Esophagus (tissue), 2 donors: ENCODE measurements around the gene PAX7. TPM values are rescaled to one million over a fixed set of nuclear protein-coding genes. Genes with fewer than 3 reads are reported as not detected.

ENCODE experiments used
- H3K27ac ChIP-seq, 2 donors: one replicate each; pipeline ENCODE4 v1.5.1; 2013; ENCODE audit warnings: low read depth in 2 of 2, mild to moderate bottlenecking in 2 of 2, inconsistent platforms in 1 of 2, low read length in 1 of 2, moderate library complexity in 1 of 2
- H3K27me3 ChIP-seq, 2 donors: one replicate each; pipeline ENCODE4 v1.6.1; 2013; ENCODE audit warnings: low read length in 2 of 2, control low read depth in 1 of 2, mild to moderate bottlenecking in 1 of 2; ENCODE audit not compliant: insufficient read depth in 2 of 2, control insufficient read depth in 1 of 2
- H3K36me3 ChIP-seq, 2 donors: one replicate each; pipeline ENCODE4 v1.6.1; 2013; ENCODE audit warnings: low read length in 1 of 2; ENCODE audit not compliant: control insufficient read depth in 2 of 2, insufficient read depth in 2 of 2
- H3K4me1 ChIP-seq, 2 donors: one replicate each; pipeline ENCODE4 v1.6.1; 2013; ENCODE audit warnings: low read length in 1 of 2; ENCODE audit not compliant: control insufficient read depth in 2 of 2, insufficient read depth in 2 of 2
- H3K4me3 ChIP-seq, 2 donors: one replicate each; pipeline ENCODE4 v1.5.1; 2013; ENCODE audit warnings: low read length in 2 of 2, mild to moderate bottlenecking in 2 of 2, low read depth in 1 of 2, moderate library complexity in 1 of 2
- H3K9me3 ChIP-seq, 2 donors: one replicate each; pipeline ENCODE4 v1.6.1; 2013; ENCODE audit warnings: mild to moderate bottlenecking in 2 of 2, low read depth in 1 of 2, low read length in 1 of 2, moderate library complexity in 1 of 2; ENCODE audit not compliant: control insufficient read depth in 2 of 2, insufficient read depth in 1 of 2
- WGBS, 2 donors: extraction: QIAGEN DNeasy Blood & Tissue Kit; methylation state at CpG; one replicate each; pipeline ENCODE4 v1.1.7; 2013; 5-methylcytosine and 5-hydroxymethylcytosine counted together
- polyA plus RNA-seq, 2 donors: library from polyadenylated mRNA; stranded (reverse); fragments of 200-250 nt; gene quantifications; one replicate each; pipeline ENCODE4 v1.2.3, GENCODE V29; 2013
- donor health status: healthy with polysubstance abuse.
- donor health status: Bipolar disorder and iron deficiency.

The PAX7 gene
- polyA plus RNA-seq, 2 donors, result not detected

DNA sequence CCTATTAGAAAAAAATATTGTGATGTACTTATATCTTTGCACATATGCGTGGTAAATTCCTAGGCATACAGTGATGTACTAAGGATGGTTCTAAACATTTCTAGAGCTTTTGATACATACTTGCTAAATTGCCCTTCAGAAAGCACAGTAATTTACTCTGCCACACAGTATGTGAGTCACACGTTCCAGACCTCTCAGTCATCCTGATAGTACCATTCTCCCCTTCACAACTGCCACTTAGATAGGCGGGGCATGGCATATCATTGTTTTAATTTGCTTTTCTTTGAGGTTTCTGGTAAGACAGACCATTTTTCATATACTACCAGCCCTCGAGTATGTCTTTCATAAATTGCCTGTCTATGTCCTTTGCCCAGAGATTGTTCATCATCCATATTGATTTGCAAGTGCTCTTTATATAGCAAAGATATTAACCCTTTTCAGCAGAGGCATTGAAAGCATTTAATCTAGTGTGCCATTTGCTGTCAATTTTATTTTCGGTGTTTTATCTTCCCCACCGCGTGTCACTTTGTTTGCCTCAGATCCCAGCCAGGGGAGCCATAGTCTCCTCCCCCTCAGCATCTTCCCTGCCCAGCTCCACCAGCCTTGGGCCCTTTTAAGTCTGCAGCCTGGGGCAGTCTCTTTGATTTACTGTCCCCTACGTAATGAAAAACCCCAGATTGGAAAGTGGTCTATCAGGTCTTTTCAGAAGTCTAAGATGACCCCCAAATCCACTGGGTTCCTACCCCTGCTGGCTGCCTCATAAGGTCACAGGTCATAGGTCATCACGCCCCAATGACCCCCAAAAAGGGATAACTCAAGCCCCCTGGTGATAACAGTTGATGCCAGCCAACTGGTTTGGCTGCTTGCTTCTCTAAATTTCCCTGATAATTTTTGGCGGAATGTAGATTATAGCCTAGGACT is 11.8 kb upstream of the PAX7 start:
- no peaks in the 10 kb centered on the region for H3K9me3 ChIP-seq
- H3K27ac ChIP-seq, result no peak overlapping the region
- WGBS, 2 donors, result 57 to 58% methylated on average over 10 of the region's 10 CpGs
- H3K4me3 ChIP-seq, result no peak overlapping the region
- H3K4me1 ChIP-seq, result no peaks in the 10 kb centered on the region
- peaks cover 3 to 11% of the 10 kb centered on the region in 2 donors for H3K27me3 ChIP-seq
- no peaks in the 10 kb centered on the region for H3K36me3 ChIP-seq

DNA sequence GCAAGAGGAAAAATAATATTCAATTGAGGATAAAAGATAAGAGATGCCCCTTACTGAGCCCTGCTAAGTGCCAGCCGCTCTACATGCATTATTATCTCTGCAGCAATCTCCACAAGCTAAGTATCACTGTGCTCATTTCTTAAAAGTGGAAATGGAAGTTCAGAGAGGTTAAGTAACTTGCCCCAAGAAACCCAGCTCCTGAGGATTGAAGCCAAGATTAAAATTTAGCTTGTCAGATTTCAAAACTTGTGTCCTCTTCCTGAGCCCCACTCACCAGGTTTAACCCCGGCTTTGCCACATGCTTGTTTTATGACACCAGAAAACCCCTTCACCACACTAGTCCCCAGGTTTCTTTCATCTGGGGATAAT is 11.2 kb upstream of the PAX7 start:
- H3K4me3 ChIP-seq, result no peak overlapping the region
- 61 to 70% methylated on average over 2 of the region's 2 CpGs for WGBS, 2 donors
- no peaks in the 10 kb centered on the region for H3K9me3 ChIP-seq
- H3K4me1 ChIP-seq, result no peaks in the 10 kb centered on the region
- H3K27me3 ChIP-seq, result peaks cover 3 to 8% of the 10 kb centered on the region in 2 donors
- no peaks in the 10 kb centered on the region for H3K36me3 ChIP-seq
- H3K27ac ChIP-seq, result no peak overlapping the region

DNA sequence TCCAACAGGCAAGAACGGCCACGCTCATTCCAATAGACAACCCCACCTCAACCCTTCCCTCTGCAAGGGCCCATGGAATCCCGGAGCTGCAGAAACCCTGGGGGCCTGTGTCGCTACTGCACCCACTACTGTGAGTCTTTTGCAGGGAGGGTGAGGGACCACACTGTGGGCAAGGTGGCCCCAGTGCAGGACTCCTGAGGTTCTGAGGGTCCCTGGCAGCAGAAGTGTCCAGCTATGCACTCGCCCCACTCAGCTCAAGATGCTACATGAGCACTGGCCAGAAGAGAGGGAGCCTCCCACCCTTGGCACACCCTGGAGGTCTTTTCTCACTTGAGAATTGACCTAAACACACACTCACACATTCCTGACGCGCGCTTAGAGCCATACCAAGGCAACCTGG is 2.1 kb upstream of the PAX7 start:
- Histone ChIP-seq H3K27ac (no peak overlapping the region), H3K4me1 (no peaks in the 10 kb centered on the region), H3K4me3 (no peak overlapping the region), H3K36me3 (no peaks in the 10 kb centered on the region), H3K9me3 (peaks cover 0 to 2% of the 10 kb centered on the region in 2 donors), H3K27me3 (peaks cover 25 to 34% of the 10 kb centered on the region in 2 donors)
- 72 to 83% methylated on average over 8 of the region's 8 CpGs for WGBS, 2 donors

DNA sequence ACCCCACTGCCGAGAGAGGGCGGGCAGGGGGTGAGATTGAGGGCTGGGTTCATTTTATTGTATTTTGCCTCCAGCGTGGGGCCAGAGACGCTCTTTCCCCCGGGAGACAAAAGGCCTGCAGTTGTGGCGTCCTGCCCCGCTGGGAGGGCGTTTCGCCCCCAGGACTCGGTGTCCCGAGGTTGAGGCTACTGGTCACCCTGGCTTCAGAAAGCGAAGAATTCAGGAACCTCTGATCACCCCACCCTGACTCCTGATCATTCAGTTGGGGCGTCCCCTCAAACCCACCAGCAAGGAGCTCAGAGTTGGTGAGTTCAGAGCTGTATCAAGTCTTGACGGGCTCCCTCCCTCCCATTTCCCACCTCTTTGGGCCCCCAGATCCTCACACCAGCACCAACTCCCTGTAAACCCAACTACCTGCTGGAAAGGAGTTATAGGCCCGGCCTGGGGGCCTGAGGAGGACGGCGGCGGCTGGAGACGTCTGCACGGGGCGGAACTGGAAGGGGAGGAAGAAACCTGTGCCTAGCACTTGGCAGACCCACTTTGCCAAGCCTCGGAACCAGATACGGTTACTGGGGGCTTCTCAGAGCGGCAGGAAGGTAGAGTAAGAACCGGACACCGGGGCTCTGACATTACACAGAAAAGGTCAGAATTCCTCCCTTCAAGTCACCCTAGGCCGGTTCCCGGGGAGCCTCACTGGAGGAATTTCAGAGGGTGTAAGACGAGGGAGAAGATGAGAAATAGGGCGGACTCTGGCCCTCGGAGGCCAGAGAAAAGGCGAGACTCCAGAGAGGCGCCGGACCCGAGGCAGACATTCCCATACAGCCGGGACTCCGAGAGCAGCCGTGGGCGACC is 761 bp upstream of the PAX7 start:
- Histone ChIP-seq H3K4me1 (no peaks in the 10 kb centered on the region), H3K27ac (no peak overlapping the region), H3K4me3 (peak overlapping the region in 1 of 2 donors; percentile 5), H3K27me3 (peaks cover 22 to 38% of the 10 kb centered on the region in 2 donors), H3K36me3 (no peaks in the 10 kb centered on the region), H3K9me3 (no peaks in the 10 kb centered on the region)
- 25 to 38% methylated on average over 37 to 39 of the region's 39 CpGs for WGBS, 2 donors

DNA sequence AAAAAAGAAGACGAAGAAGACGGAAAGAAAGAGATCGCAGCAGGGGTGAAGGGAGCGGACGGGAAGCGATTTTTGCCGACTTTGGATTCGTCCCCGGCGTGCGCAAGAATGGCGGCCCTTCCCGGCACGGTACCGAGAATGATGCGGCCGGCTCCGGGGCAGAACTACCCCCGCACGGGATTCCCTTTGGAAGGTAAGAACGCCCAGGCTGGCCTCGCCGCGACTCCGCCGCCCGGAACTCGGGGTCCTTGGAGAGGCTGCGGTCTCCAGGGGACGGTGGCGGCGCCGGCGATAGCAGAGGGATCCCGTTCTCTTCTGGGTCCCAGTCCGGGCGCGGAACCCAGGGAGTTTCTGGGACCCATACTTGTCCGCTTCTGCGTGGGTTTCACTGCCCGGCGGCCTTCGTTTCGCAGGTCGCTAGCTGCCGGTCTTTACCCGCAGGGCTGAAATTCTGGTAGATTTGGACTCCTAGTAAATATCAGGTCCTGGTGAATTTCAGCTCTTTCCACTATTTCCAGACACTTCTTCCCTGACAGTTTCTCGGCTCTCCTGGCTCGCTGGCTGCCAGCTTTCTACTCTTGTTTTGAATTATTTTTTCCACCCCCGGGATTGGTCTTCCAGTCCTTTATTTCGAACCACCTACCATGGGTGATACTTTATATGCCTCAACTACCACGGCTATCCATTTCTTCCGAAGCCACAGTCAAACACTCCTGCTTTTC is 1.0 kb downstream of the PAX7 start:
- H3K27me3 ChIP-seq, result peaks cover 22 to 42% of the 10 kb centered on the region in 2 donors
- no peak overlapping the region for H3K27ac ChIP-seq
- WGBS, 2 donors, result 3% methylated on average over 49 to 53 of the region's 53 CpGs
- H3K9me3 ChIP-seq, result no peaks in the 10 kb centered on the region
- no peaks in the 10 kb centered on the region for H3K4me1 ChIP-seq
- no peaks in the 10 kb centered on the region for H3K36me3 ChIP-seq
- H3K4me3 ChIP-seq, result peak overlapping the region in 1 of 2 donors; percentile 9

DNA sequence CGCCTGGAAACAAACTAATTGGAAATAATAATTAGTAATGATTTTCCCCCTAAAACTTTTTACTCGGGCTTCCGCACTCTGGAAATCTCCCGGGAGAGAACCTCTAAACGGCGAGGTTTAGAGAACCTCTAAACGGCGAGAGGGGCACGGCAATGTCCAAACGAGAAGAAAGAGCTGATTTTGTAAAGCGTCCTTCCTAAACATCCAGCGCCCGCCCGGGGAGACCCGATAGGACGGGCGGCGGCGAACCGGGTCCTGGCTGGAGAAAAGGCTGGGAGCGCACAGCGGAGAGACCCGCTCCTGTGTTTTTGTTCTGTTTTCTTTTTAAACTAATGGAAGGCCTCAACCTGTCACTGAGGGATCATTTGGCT is 1.6 kb downstream of the PAX7 start:
- Histone ChIP-seq H3K4me3 (no peak overlapping the region), H3K36me3 (no peaks in the 10 kb centered on the region), H3K4me1 (no peaks in the 10 kb centered on the region), H3K9me3 (no peaks in the 10 kb centered on the region), H3K27ac (no peak overlapping the region), H3K27me3 (peaks cover 22 to 47% of the 10 kb centered on the region in 2 donors)
- WGBS, 2 donors, result 8 to 13% methylated on average over 23 of the region's 23 CpGs

DNA sequence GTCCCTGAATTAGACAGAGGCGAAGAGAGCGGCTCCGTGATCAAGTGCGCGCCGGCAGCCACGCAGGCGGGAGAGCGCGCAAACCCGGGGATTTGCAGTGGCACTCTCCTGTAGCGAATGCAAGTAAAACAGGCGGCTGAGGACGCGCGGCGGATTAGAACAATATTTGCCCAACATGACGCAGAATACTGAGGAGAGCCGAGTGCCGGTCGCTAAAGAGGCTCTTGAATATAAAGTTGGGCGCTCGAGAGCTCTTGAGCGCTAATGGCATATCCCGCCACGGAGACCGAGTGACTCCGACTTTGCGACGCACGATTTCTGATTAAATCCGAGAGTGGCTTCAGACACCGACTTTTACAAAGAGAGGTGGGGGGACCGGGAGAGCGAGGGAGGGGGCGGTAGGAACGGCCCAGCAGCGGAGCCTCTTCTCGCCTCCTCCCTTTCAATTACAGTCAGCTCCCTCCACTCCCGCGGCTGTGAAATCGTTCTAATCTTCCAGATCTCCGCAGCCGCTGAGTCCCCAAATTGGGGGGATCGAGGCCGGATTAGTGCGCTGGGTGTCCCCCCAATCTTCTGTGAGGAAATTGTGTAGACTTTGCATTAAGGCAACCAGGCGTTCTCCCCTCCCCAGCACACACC is 2.3 kb downstream of the PAX7 start:
- Histone ChIP-seq H3K4me3 (no peak overlapping the region), H3K4me1 (no peaks in the 10 kb centered on the region), H3K9me3 (no peaks in the 10 kb centered on the region), H3K27ac (no peak overlapping the region), H3K27me3 (peaks cover 22 to 50% of the 10 kb centered on the region in 2 donors), H3K36me3 (no peaks in the 10 kb centered on the region)
- WGBS, 2 donors, result 10% methylated on average over 48 of the region's 48 CpGs

DNA sequence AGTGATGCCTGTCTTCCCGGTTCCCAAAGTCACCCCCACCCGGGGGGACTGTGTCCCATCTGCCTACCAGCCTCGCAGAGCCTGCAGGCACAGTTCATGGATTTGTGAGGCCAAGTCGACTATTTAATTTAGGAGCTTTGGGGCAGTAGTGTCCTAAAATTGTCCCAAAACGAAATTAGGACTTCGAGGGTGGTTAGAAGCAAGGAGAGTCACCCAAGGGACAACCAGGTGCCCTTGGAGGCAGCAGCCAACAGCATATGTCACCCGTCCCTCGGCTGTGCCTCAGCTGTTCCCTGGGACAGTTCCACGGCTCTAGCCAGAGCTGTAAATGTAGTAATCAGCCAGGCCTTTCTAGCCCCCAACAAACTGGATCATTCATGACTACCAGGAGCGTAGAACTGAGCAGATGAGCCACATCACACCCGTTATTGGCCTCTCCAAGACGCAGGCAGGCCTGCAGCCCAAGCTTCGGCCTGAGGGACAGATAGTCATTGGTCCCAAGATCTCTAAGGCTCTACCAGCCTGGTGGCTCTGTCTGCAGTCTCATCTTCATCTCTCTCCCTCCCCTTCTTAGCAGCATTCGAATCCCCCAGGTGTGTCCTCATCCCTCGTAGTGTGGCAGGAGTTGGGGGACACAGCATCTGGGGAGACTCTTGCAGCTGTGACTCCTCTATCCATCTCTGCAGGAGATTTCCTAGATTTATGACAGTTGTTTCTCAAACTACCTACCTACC is 2.9 kb downstream of the PAX7 start:
- H3K4me3 ChIP-seq, result no peak overlapping the region
- H3K27me3 ChIP-seq, result peaks cover 27 to 49% of the 10 kb centered on the region in 2 donors
- no peak overlapping the region for H3K27ac ChIP-seq
- H3K4me1 ChIP-seq, result no peaks in the 10 kb centered on the region
- no peaks in the 10 kb centered on the region for H3K36me3 ChIP-seq
- 12 to 17% methylated on average over 15 of the region's 15 CpGs for WGBS, 2 donors
- no peaks in the 10 kb centered on the region for H3K9me3 ChIP-seq
